ENCODE results near the gene MRGPRX4. TPM values are rescaled to one million over a fixed set of nuclear protein-coding genes. Genes with fewer than 3 reads are reported as not detected.

MRGPRX4 gene
- total RNA-seq, 1 experiment from 2014 or later, result not detected

DNA sequence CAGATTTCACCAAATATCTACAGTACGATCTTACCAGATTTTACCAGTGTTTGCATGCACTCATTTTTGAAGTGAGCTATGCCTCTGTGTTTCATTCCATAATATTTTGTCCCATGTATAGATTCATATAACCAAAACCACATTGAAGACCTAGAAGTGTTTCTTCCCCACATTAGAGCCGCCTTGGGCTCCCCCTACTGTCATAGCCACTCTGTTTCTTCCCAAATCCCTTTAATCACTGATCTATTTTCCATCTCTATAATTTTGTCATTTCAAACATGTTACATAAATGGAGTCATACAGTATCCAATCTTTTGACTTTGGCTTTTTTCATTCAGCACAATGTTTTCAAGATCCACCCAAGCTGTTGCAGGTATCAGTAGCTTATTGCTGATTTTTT lies 27.6 kb upstream of the MRGPRX4 start:
- no peak for DNase-seq
- H3K4me1 ChIP-seq (ENCODE audit: insufficient read depth, low read length), result no peaks in the 10 kb centered on the region
- no peak overlapping the region for H4K8ac ChIP-seq (replicated peaks; ENCODE audit: insufficient read length, low read depth, low read length)
- H3K14ac ChIP-seq (ENCODE audit: insufficient read depth, low read length), result no peak overlapping the region
- no peaks in the 10 kb centered on the region for H3K27me3 ChIP-seq (ENCODE audit: insufficient read depth, low read length)
- TF ChIP-seq, protein P1, sequence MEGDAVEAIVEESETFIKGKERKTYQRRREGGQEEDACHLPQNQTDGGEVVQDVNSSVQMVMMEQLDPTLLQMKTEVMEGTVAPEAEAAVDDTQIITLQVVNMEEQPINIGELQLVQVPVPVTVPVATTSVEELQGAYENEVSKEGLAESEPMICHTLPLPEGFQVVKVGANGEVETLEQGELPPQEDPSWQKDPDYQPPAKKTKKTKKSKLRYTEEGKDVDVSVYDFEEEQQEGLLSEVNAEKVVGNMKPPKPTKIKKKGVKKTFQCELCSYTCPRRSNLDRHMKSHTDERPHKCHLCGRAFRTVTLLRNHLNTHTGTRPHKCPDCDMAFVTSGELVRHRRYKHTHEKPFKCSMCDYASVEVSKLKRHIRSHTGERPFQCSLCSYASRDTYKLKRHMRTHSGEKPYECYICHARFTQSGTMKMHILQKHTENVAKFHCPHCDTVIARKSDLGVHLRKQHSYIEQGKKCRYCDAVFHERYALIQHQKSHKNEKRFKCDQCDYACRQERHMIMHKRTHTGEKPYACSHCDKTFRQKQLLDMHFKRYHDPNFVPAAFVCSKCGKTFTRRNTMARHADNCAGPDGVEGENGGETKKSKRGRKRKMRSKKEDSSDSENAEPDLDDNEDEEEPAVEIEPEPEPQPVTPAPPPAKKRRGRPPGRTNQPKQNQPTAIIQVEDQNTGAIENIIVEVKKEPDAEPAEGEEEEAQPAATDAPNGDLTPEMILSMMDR (conservative IDR thresholded peaks at IDR 0.05), result peak; percentile 65
- H4K5ac ChIP-seq (ENCODE audit: insufficient read length, low read depth, low read length), result no peak overlapping the region
- no peaks in the 10 kb centered on the region; a peak in 2 of 5 replicates for H3K9me3 Mint-ChIP-seq
- no peak overlapping the region for H3T11ph ChIP-seq (ENCODE audit: low read length)
- H3K79me1 ChIP-seq (ENCODE audit: insufficient read depth, low read depth, low read length, poor library complexity, severe bottlenecking), result no peaks in the 10 kb centered on the region
- H3K9ac ChIP-seq (ENCODE audit: extremely low read depth, insufficient read length, low read length), result no peak overlapping the region
- H3K4me1 Mint-ChIP-seq, result no peaks in the 10 kb centered on the region
- no peaks in the 10 kb centered on the region for H3K79me2 ChIP-seq (ENCODE audit: insufficient read depth, low read length)
- no peaks in the 10 kb centered on the region for H4K20me1 ChIP-seq (ENCODE audit: control insufficient read depth, insufficient read depth, insufficient read length)
- H2BK5ac ChIP-seq (ENCODE audit: insufficient read length, low read length), result no peak overlapping the region
- H3K23me2 ChIP-seq (ENCODE audit: insufficient read length, low read depth, low read length, poor library complexity, severe bottlenecking), result no peaks in the 10 kb centered on the region
- H3K4me2 ChIP-seq (ENCODE audit: insufficient read depth, insufficient read length, low read length), result no peak overlapping the region
- H2BK12ac ChIP-seq (ENCODE audit: insufficient read length, low read depth, low read length), result no peak overlapping the region
- no peak overlapping the region for H3K27ac ChIP-seq (ENCODE audit: insufficient read length, low read depth, low read length)
- no peaks in the 10 kb centered on the region for H3K9me3 ChIP-seq (ENCODE audit: control insufficient read depth, low read depth, low read length)
- no peak overlapping the region for H3K27ac Mint-ChIP-seq
- H2BK120ac ChIP-seq (ENCODE audit: low read depth, low read length, poor library complexity, severe bottlenecking), result no peak overlapping the region
- H2BK20ac ChIP-seq (ENCODE audit: low read depth, low read length, poor library complexity, severe bottlenecking), result no peak overlapping the region
- H2AFZ ChIP-seq (ENCODE audit: low read length), result no peak overlapping the region
- H3K23ac ChIP-seq (ENCODE audit: insufficient read length, low read depth, low read length), result no peak overlapping the region
- H2BK15ac ChIP-seq (ENCODE audit: low read depth, low read length), result no peak overlapping the region
- no peak overlapping the region for H3K18ac ChIP-seq (ENCODE audit: insufficient read length, low read depth, low read length)
- H3K27me3 Mint-ChIP-seq (ENCODE audit: low read depth), result no peaks in the 10 kb centered on the region; the same call in 1 of the 2 replicates
- no CpG with 5 or more reads among the region's 2 CpGs for WGBS (ENCODE audit: extremely low coverage, insufficient read length, low lambda C conversion rate)
- no peak overlapping the region for H4K91ac ChIP-seq (ENCODE audit: insufficient read length, low read depth, low read length)
- no peak overlapping the region for H3K4me3 Mint-ChIP-seq
- no peak overlapping the region for H3K56ac ChIP-seq (ENCODE audit: insufficient read length, low read depth, low read length)
- H3K36me3 Mint-ChIP-seq (ENCODE audit: insufficient read depth in 1 of 3, low read depth in 3 of 3), result no peaks in the 10 kb centered on the region; a peak in 1 of 7 replicates
- no peak overlapping the region for H2AK5ac ChIP-seq (ENCODE audit: insufficient read length, low read length)
- H3K4ac ChIP-seq (ENCODE audit: low read depth, low read length), result no peak overlapping the region

Measured in H9 (cell line).